H9 (cell line): ENCODE data around the gene ACTN4. TPM values are rescaled to one million over a fixed set of nuclear protein-coding genes. Genes with fewer than 3 reads are reported as not detected.

Experiments
- DNase-seq: peaks from one replicate; pipeline ENCODE4 v3.0.0-alpha.2; 2017
- H2AFZ ChIP-seq: one replicate; pipeline ENCODE4 v1.6.1; 2013; ENCODE audit warnings: mild to moderate bottlenecking, low read length, control low read depth, moderate library complexity
- H2AK5ac ChIP-seq: 2 replicates; pipeline ENCODE4 v1.6.1; 2013; ENCODE audit warnings: low read length, control low read depth, mixed read lengths; ENCODE audit not compliant: insufficient read length
- H2BK120ac ChIP-seq: one replicate; pipeline ENCODE4 v1.6.1; 2013; ENCODE audit warnings: low read depth, mild to moderate bottlenecking, low read length, control low read depth, inconsistent platforms; ENCODE audit not compliant: poor library complexity, severe bottlenecking
- H2BK12ac ChIP-seq: 2 replicates; pipeline ENCODE4 v1.6.1; 2013; ENCODE audit warnings: low read length, control low read depth, mixed read lengths, low read depth; ENCODE audit not compliant: insufficient read length
- H2BK15ac ChIP-seq: 2 replicates; pipeline ENCODE4 v1.6.1; 2013; ENCODE audit warnings: low read depth, low read length, control low read depth
- H2BK20ac ChIP-seq: one replicate; pipeline ENCODE4 v1.6.1; 2013; ENCODE audit warnings: low read depth, mild to moderate bottlenecking, low read length, control low read depth, inconsistent platforms; ENCODE audit not compliant: poor library complexity, severe bottlenecking
- H2BK5ac ChIP-seq: 2 replicates; pipeline ENCODE4 v1.6.1; 2013; ENCODE audit warnings: low read length, control low read depth, mixed read lengths; ENCODE audit not compliant: insufficient read length
- H3K14ac ChIP-seq: 2 replicates; pipeline ENCODE4 v1.6.1; 2013; ENCODE audit warnings: low read length, control low read depth; ENCODE audit not compliant: insufficient read depth
- H3K18ac ChIP-seq: 2 replicates; pipeline ENCODE4 v1.6.1; 2013; ENCODE audit warnings: low read depth, mild to moderate bottlenecking, mixed read lengths, low read length, control low read depth; ENCODE audit not compliant: insufficient read length
- H3K23ac ChIP-seq: 2 replicates; pipeline ENCODE4 v1.6.1; 2013; ENCODE audit warnings: low read length, control low read depth, mixed read lengths, low read depth; ENCODE audit not compliant: insufficient read length
- H3K23me2 ChIP-seq: 2 replicates; pipeline ENCODE4 v1.6.1; 2013; ENCODE audit warnings: low read depth, mild to moderate bottlenecking, mixed read lengths, low read length, control low read depth; ENCODE audit not compliant: insufficient read length, poor library complexity, severe bottlenecking
- H3K27ac ChIP-seq: 2 replicates; pipeline ENCODE4 v1.5.1; 2013; ENCODE audit warnings: low read length, control low read depth, mixed read lengths, low read depth; ENCODE audit not compliant: insufficient read length
- H3K27me3 ChIP-seq: 2 replicates; pipeline ENCODE4 v1.6.1; 2013; ENCODE audit warnings: low read length, control low read depth, inconsistent platforms; ENCODE audit not compliant: insufficient read depth
- H3K4ac ChIP-seq: 2 replicates; pipeline ENCODE4 v1.6.1; 2013; ENCODE audit warnings: low read depth, mild to moderate bottlenecking, control low read depth, inconsistent platforms, low read length, moderate library complexity
- H3K4me1 ChIP-seq: 2 replicates; pipeline ENCODE4 v1.6.1; 2013; ENCODE audit warnings: low read length, control low read depth, inconsistent platforms; ENCODE audit not compliant: insufficient read depth
- H3K4me2 ChIP-seq: 2 replicates; pipeline ENCODE4 v1.6.1; 2013; ENCODE audit warnings: low read length, control low read depth, mixed read lengths; ENCODE audit not compliant: insufficient read length, insufficient read depth
- H3K56ac ChIP-seq: 2 replicates; pipeline ENCODE4 v1.6.1; 2013; ENCODE audit warnings: low read depth, mild to moderate bottlenecking, mixed read lengths, low read length, control low read depth; ENCODE audit not compliant: insufficient read length
- H3K79me1 ChIP-seq: 2 replicates; pipeline ENCODE4 v1.6.1; 2013; ENCODE audit warnings: low read depth, mild to moderate bottlenecking, moderate library complexity, low read length, control low read depth, inconsistent platforms; ENCODE audit not compliant: insufficient read depth, poor library complexity, severe bottlenecking
- H3K79me2 ChIP-seq: 2 replicates; pipeline ENCODE4 v1.6.1; 2013; ENCODE audit warnings: low read length, control low read depth, inconsistent platforms; ENCODE audit not compliant: insufficient read depth
- H3K9ac ChIP-seq: 2 replicates; pipeline ENCODE4 v1.6.1; 2013; ENCODE audit warnings: low read length, control low read depth, mixed read lengths; ENCODE audit not compliant: insufficient read length; ENCODE audit errors: extremely low read depth
- H3K9me3 ChIP-seq: one replicate; pipeline ENCODE4 v1.6.1; 2013; ENCODE audit warnings: low read depth, low read length, inconsistent platforms; ENCODE audit not compliant: control insufficient read depth
- H3T11ph ChIP-seq: one replicate; pipeline ENCODE4 v1.6.1; 2013; ENCODE audit warnings: mild to moderate bottlenecking, low read length, control low read depth, inconsistent platforms
- H4K20me1 ChIP-seq: one replicate; pipeline ENCODE4 v1.6.1; 2013; ENCODE audit not compliant: control insufficient read depth, insufficient read length, insufficient read depth
- H4K5ac ChIP-seq: 2 replicates; pipeline ENCODE4 v1.6.1; 2013; ENCODE audit warnings: low read depth, mild to moderate bottlenecking, mixed read lengths, low read length, control low read depth; ENCODE audit not compliant: insufficient read length
- H4K8ac ChIP-seq: replicated peaks from 2 replicates; pipeline ENCODE4 v1.6.1; 2013; ENCODE audit warnings: low read length, control low read depth, mixed read lengths, low read depth; ENCODE audit not compliant: insufficient read length
- H4K91ac ChIP-seq: 2 replicates; pipeline ENCODE4 v1.6.1; 2013; ENCODE audit warnings: low read depth, mild to moderate bottlenecking, moderate library complexity, mixed read lengths, low read length, control low read depth; ENCODE audit not compliant: insufficient read length
- H3K27ac Mint-ChIP-seq, 3 experiments: 2 replicates in 2 of 3; 3 replicates in 1 of 3; pipeline ENCODE4 v1.8.0; 2020 to 2021; ENCODE audit warnings: mixed read lengths in 3 of 3, mild to moderate bottlenecking in 1 of 3, moderate library complexity in 1 of 3
- H3K27me3 Mint-ChIP-seq: 2 replicates; pipeline ENCODE4 v1.8.0; 2021; ENCODE audit warnings: low read depth, mild to moderate bottlenecking, moderate library complexity, mixed read lengths
- H3K36me3 Mint-ChIP-seq, 3 experiments: 2 replicates in 2 of 3; 3 replicates in 1 of 3; pipeline ENCODE4 v1.8.0; 2020 to 2021; ENCODE audit warnings: low read depth in 3 of 3, mixed read lengths in 3 of 3; ENCODE audit not compliant: insufficient read depth in 1 of 3
- H3K4me1 Mint-ChIP-seq, 2 experiments: 2 replicates each; pipeline ENCODE4 v1.8.0; 2020; ENCODE audit warnings: mixed read lengths in 2 of 2
- H3K4me3 Mint-ChIP-seq, 2 experiments: 2 replicates in 1 of 2; 3 replicates in 1 of 2; pipeline ENCODE4 v1.8.0; 2020 to 2021; ENCODE audit warnings: mild to moderate bottlenecking in 2 of 2, mixed read lengths in 2 of 2, moderate library complexity in 1 of 2
- H3K9me3 Mint-ChIP-seq, 2 experiments: 2 replicates in 1 of 2; 3 replicates in 1 of 2; pipeline ENCODE4 v1.8.0; 2020; ENCODE audit warnings: mild to moderate bottlenecking in 2 of 2, mixed read lengths in 2 of 2, moderate library complexity in 1 of 2
- CTCF ChIP-seq: fragments of 200-600 bp; sonication (generic); conservative IDR thresholded peaks from 3 replicates; pipeline ENCODE4 v1.8.0; 2021; ENCODE audit warnings: antibody characterized with exemption, mild to moderate bottlenecking
- WGBS: extraction: QIAGEN DNeasy Blood & Tissue Kit; methylation state at CpG from one replicate; pipeline ENCODE4 v1.1.7; 2013; ENCODE audit warnings: missing lambda C conversion rate, low lambda C conversion rate, mixed read lengths; ENCODE audit not compliant: insufficient read length; ENCODE audit errors: extremely low coverage; 5-methylcytosine and 5-hydroxymethylcytosine counted together
- total RNA-seq: library from RNA; stranded (reverse); gene quantifications from 2 replicates; pipeline ENCODE4 v1.2.1, GENCODE V29; 2021

ACTN4 gene
- total RNA-seq, 1 experiment from 2014 or later = 369 TPM

GRCh38 chr19:38648769-38649304 is 1.4 kb downstream of the ACTN4 start:
- H3K9me3 Mint-ChIP-seq = no peaks in the 10 kb centered on the region; a peak in 1 of 5 replicates
- Histone ChIP-seq H3K23ac (no peak overlapping the region), H2AK5ac (no peak overlapping the region), H3K9ac (peak overlapping the region; percentile 83), H3K4me2 (peak overlapping the region; percentile 93), H3K18ac (peak overlapping the region; percentile 11), H2BK20ac (no peak overlapping the region), H3K4ac (no peak overlapping the region), H4K20me1 (no peaks in the 10 kb centered on the region), H3K9me3 (no peaks in the 10 kb centered on the region), H3K27ac (no peak overlapping the region), H3K14ac (peak overlapping the region; percentile 69), H3K56ac (no peak overlapping the region), H2BK120ac (no peak overlapping the region), H3K79me1 (peaks cover 3% of the 10 kb centered on the region), H3K23me2 (peaks cover 18% of the 10 kb centered on the region), H4K91ac (no peak overlapping the region), H2BK12ac (no peak overlapping the region), H3K79me2 (peaks cover 54% of the 10 kb centered on the region), H2AFZ (no peak overlapping the region), H3K4me1 (peaks cover 13% of the 10 kb centered on the region; the same call in 1 of the 2 replicates), H2BK5ac (no peak overlapping the region), H2BK15ac (no peak overlapping the region), H3K27me3 (no peaks in the 10 kb centered on the region), H3T11ph (no peak overlapping the region), H4K8ac (no peak overlapping the region), H4K5ac (no peak overlapping the region)
- H3K4me1 Mint-ChIP-seq = peaks cover 57 to 65% of the 10 kb centered on the region in 2 experiments
- no peak for DNase-seq
- peaks cover 4% of the 10 kb centered on the region in 3 experiments; a peak in 4 of 7 replicates for H3K36me3 Mint-ChIP-seq
- peak overlapping the region; percentile 41 to 93 (median 46); a peak in 6 of 7 replicates for H3K27ac Mint-ChIP-seq
- TF ChIP-seq CTCF = no peak
- WGBS = 100% methylated on average over 1 of the region's 13 CpGs
- no peaks in the 10 kb centered on the region; the same call in 1 of the 2 replicates for H3K27me3 Mint-ChIP-seq
- H3K4me3 Mint-ChIP-seq = peak overlapping the region; percentile 95 to 100
